Caco-2 (cell line): ENCODE results near the gene GRIK3. TPM values are rescaled to one million over a fixed set of nuclear protein-coding genes. Genes with fewer than 3 reads are reported as not detected.

Experiments
- BruUV-seq: library from RNA; stranded (reverse); fragments of 400-500 nt; replicated peaks from 2 replicates; lab custom pipeline; 2021; lab: Mats Ljungman, UMichigan
- CTCF ChIA-PET: fragments of 300-600 bp; sonication (Branson Sonifier 250); formaldehyde crosslinking; loops from one replicate; lab custom pipeline; 2022; ENCODE audit warnings: antibody characterized with exemption; lab: Charles Lee
- POLR2A ChIA-PET: fragments of 300-600 bp; sonication (Branson Sonifier 250); formaldehyde crosslinking; loops from one replicate; lab custom pipeline; 2022; ENCODE audit warnings: antibody characterized with exemption; lab: Charles Lee
- DNase-seq, 2 experiments: peaks; one replicate each; pipeline versions ENCODE4 v3.0.0 to v3.0.0-alpha.2; 2020 to 2022
- H3K27me3 ChIP-seq: replicated peaks from 2 replicates; pipeline ENCODE4 v1.6.0; 2011; ENCODE audit warnings: low read length; ENCODE audit not compliant: control insufficient read depth, insufficient read depth
- H3K36me3 ChIP-seq: 2 replicates; pipeline ENCODE4 v1.5.1; 2011; ENCODE audit warnings: low read length; ENCODE audit not compliant: control insufficient read depth, insufficient read depth
- H3K4me1 ChIP-seq: fragments of 250-450 bp; sonication (Bioruptor Pico); 2 replicates; pipeline ENCODE4 v1.5.1; 2020; ENCODE audit warnings: mild to moderate bottlenecking
- H3K4me3 ChIP-seq: 2 replicates; pipeline ENCODE4 v1.5.1; 2011; ENCODE audit warnings: low read depth, mild to moderate bottlenecking, control low read depth, low read length
- H3K9me3 ChIP-seq: fragments of 250-450 bp; sonication (Bioruptor Pico); 2 replicates; pipeline ENCODE4 v1.5.1; 2020; ENCODE audit warnings: mild to moderate bottlenecking, moderate library complexity
- H3K27ac Mint-ChIP-seq: one replicate; pipeline ENCODE4 v1.8.0; 2022; ENCODE audit warnings: mixed read lengths; ENCODE audit not compliant: unreplicated experiment
- H3K27me3 Mint-ChIP-seq: one replicate; pipeline ENCODE4 v1.8.0; 2022; ENCODE audit warnings: mixed read lengths; ENCODE audit not compliant: insufficient read depth, unreplicated experiment
- H3K36me3 Mint-ChIP-seq: one replicate; pipeline ENCODE4 v1.8.0; 2022; ENCODE audit warnings: mild to moderate bottlenecking, mixed read lengths; ENCODE audit not compliant: insufficient read depth, unreplicated experiment
- H3K4me1 Mint-ChIP-seq: one replicate; pipeline ENCODE4 v1.8.0; 2022; ENCODE audit warnings: low read depth, mixed read lengths; ENCODE audit not compliant: unreplicated experiment
- H3K4me3 Mint-ChIP-seq: one replicate; pipeline ENCODE4 v1.8.0; 2022; ENCODE audit warnings: mild to moderate bottlenecking, moderate library complexity, mixed read lengths; ENCODE audit not compliant: unreplicated experiment
- H3K9me3 Mint-ChIP-seq: one replicate; pipeline ENCODE4 v1.8.0; 2022; ENCODE audit warnings: mixed read lengths; ENCODE audit not compliant: unreplicated experiment
- CTCF ChIP-seq, 2 experiments: fragments of 200-600 bp in 1 of 2; IDR thresholded peaks; 1 replicate in 1 of 2; 2 replicates in 1 of 2; pipeline versions ENCODE4 v1.5.1 to v1.8.0; 2011 to 2022; ENCODE audit warnings: antibody characterized with exemption in 1 of 2, control low read depth in 1 of 2, inconsistent platforms in 1 of 2, low read depth in 1 of 2, low read length in 1 of 2, mild to moderate bottlenecking in 1 of 2, moderate library complexity in 1 of 2; ENCODE audit not compliant: insufficient read depth in 1 of 2, severe bottlenecking in 1 of 2, unreplicated experiment in 1 of 2
- intact Hi-C: fragments of 100-400 bp; cut with micrococcal nuclease; formaldehyde crosslinking; loops from one replicate; pipeline ENCODE4 v1.10.0; 2022; ENCODE audit not compliant: unreplicated experiment
- total RNA-seq: library from RNA; stranded (reverse); gene quantifications from 2 replicates; pipeline ENCODE4 v1.2.3, GENCODE V29; 2022

The GRIK3 gene
- total RNA-seq, 1 experiment from 2014 or later = not detected

GRCh38 chr1:36752431-36752830 is 281.9 kb downstream of the GRIK3 start:
- BruUV-seq = no TSS peak
- no peak overlapping the region for H3K4me3 Mint-ChIP-seq
- CTCF ChIA-PET = no interaction called here
- Histone ChIP-seq H3K27me3 (no peaks in the 10 kb centered on the region), H3K4me3 (no peak overlapping the region), H3K36me3 (no peaks in the 10 kb centered on the region), H3K9me3 (no peaks in the 10 kb centered on the region), H3K4me1 (no peaks in the 10 kb centered on the region)
- H3K4me1 Mint-ChIP-seq = no peaks in the 10 kb centered on the region
- TF ChIP-seq CTCF (IDR thresholded peaks at IDR 0.05; ENCODE audit: insufficient read depth in 1 of 2, low read depth in 1 of 2, low read length in 1 of 2, severe bottlenecking in 1 of 2, unreplicated experiment in 1 of 2) = no peak
- intact Hi-C loops = no loop called here
- peaks cover 11% of the 10 kb centered on the region for H3K27me3 Mint-ChIP-seq
- DNase-seq = no peak
- H3K9me3 Mint-ChIP-seq = no peaks in the 10 kb centered on the region
- H3K36me3 Mint-ChIP-seq = no peaks in the 10 kb centered on the region
- H3K27ac Mint-ChIP-seq = no peak overlapping the region
- POLR2A ChIA-PET = interaction anchor here (0.6 kb wide), 1 partner anchor 820 kb away, joined by 5 read pairs; no protein-coding TSS in a partner anchor

GRCh38 chr1:36751525-36751924 is 282.8 kb downstream of the GRIK3 start:
- no peaks in the 10 kb centered on the region for H3K9me3 Mint-ChIP-seq
- CTCF ChIA-PET = interaction anchor here (0.5 kb wide), 1 partner anchor 197 kb away, joined by 11 read pairs; no protein-coding TSS in a partner anchor
- H3K36me3 Mint-ChIP-seq = no peaks in the 10 kb centered on the region

GRCh38 chr1:36748466-36748865 is 285.8 kb downstream of the GRIK3 start:
- H3K27me3 Mint-ChIP-seq = peaks cover 3% of the 10 kb centered on the region
- no peaks in the 10 kb centered on the region for H3K9me3 Mint-ChIP-seq
- no peaks in the 10 kb centered on the region for H3K4me1 Mint-ChIP-seq
- intact Hi-C loops = no loop called here
- TF ChIP-seq CTCF (IDR thresholded peaks at IDR 0.05; ENCODE audit: insufficient read depth in 1 of 2, low read depth in 1 of 2, low read length in 1 of 2, severe bottlenecking in 1 of 2, unreplicated experiment in 1 of 2) = no peak
- Histone ChIP-seq H3K27me3 (no peaks in the 10 kb centered on the region), H3K4me1 (no peaks in the 10 kb centered on the region), H3K36me3 (no peaks in the 10 kb centered on the region), H3K4me3 (no peak overlapping the region), H3K9me3 (no peaks in the 10 kb centered on the region)
- CTCF ChIA-PET = no interaction called here
- no peak overlapping the region for H3K4me3 Mint-ChIP-seq
- POLR2A ChIA-PET = no interaction called here
- no peak for DNase-seq
- BruUV-seq = no TSS peak
- H3K27ac Mint-ChIP-seq = no peak overlapping the region
- H3K36me3 Mint-ChIP-seq = no peaks in the 10 kb centered on the region

More at GRCh38 chr1:36751525-36751924, 282.8 kb downstream of the GRIK3 start:
- no peaks in the 10 kb centered on the region for H3K4me1 ChIP-seq
- DNase-seq = no peak
- no peak overlapping the region for H3K4me3 Mint-ChIP-seq
- TF ChIP-seq CTCF (IDR thresholded peaks at IDR 0.05; ENCODE audit: insufficient read depth in 1 of 2, low read depth in 1 of 2, low read length in 1 of 2, severe bottlenecking in 1 of 2, unreplicated experiment in 1 of 2) = no peak
- intact Hi-C loops = no loop called here
- POLR2A ChIA-PET = no interaction called here
- no peaks in the 10 kb centered on the region for H3K27me3 ChIP-seq
- H3K4me3 ChIP-seq = no peak overlapping the region
- H3K9me3 ChIP-seq = no peaks in the 10 kb centered on the region
- H3K27me3 Mint-ChIP-seq = peaks cover 9% of the 10 kb centered on the region
- H3K4me1 Mint-ChIP-seq = no peaks in the 10 kb centered on the region
- no peak overlapping the region for H3K27ac Mint-ChIP-seq
- BruUV-seq = no TSS peak
- no peaks in the 10 kb centered on the region for H3K36me3 ChIP-seq
